Measurements from ENCODE around the gene HFE. TPM values are rescaled to one million over a fixed set of nuclear protein-coding genes. Genes with fewer than 3 reads are reported as not detected.
"Not testable (repeated sequence)": the region's sequence is repeated elsewhere in the genome, so short reads cannot be mapped to it uniquely, and the experiment has no call there.

The HFE gene
- polyA plus RNA-seq, 1 donor from 2014 or later: not detected

DNA sequence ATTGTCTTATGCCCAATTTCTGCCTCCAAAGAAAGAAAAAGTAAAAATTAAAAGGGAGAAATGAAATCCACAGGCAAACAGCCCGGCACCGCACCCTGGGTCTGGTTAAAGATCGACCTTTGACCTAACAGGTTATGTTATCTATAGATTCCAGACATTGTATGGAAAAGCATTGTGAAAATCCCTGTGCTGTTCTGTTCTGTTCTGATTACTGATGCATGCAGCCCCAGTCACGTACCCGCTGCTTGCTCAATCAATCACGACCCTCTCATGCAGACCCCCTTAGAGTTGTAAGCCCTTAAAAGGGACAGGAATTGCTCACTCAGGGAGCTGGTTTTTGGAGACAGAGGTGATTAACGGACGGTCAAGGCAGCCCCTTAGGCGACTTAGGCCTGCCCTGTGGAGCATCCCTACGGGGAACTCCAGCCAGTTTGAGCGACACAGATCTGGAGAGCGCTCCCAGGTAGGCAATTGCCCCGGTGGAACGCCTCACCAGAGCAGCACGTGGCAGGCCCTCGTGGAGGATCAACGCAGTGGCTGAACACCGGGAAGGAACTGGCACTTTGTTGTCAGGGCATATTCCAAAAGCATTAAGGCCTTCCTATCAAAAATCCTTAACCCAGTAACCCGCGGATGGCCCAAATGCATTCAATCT is 12.0 kb upstream of the HFE start (continued):
- no peak for TF ChIP-seq REST (IDR thresholded peaks at IDR 0.05; ENCODE audit: borderline replicate concordance)

- not testable (repeated sequence) for H3K9me2 ChIP-seq (ENCODE audit: insufficient read depth, low read length); H3K4me3 ChIP-seq (ENCODE audit: low read length); H3F3A ChIP-seq (ENCODE audit: insufficient read depth, low read length, poor library complexity, severe bottlenecking); H3K27me3 ChIP-seq (ENCODE audit: insufficient read depth, low read depth, low read length); H3K4me2 ChIP-seq (ENCODE audit: low read length); H3K36me3 ChIP-seq (ENCODE audit: insufficient read depth, low read length); H3K79me2 ChIP-seq (replicated peaks; ENCODE audit: insufficient read depth, low read length); H3K9me3 ChIP-seq (ENCODE audit: low read length); H4K20me1 ChIP-seq (ENCODE audit: insufficient read depth); H3K9ac ChIP-seq (ENCODE audit: low read length); H3K27ac ChIP-seq (ENCODE audit: low read length); H2AFZ ChIP-seq (ENCODE audit: low read depth, low read length)
Measured at GRCh38 chr6:26078066-26078465, 9.2 kb upstream of the HFE start.

GRCh38 chr6:26081096-26081495 is 6.1 kb upstream of the HFE start:
- not testable (repeated sequence) for H3K27me3 ChIP-seq (ENCODE audit: insufficient read depth, low read depth, low read length); H3K27ac ChIP-seq (ENCODE audit: low read length); H2AFZ ChIP-seq (ENCODE audit: low read depth, low read length); H4K20me1 ChIP-seq (ENCODE audit: insufficient read depth); H3K9me2 ChIP-seq (ENCODE audit: insufficient read depth, low read length); H3F3A ChIP-seq (ENCODE audit: insufficient read depth, low read length, poor library complexity, severe bottlenecking); H3K79me2 ChIP-seq (replicated peaks; ENCODE audit: insufficient read depth, low read length); H3K36me3 ChIP-seq (ENCODE audit: insufficient read depth, low read length); H3K4me2 ChIP-seq (ENCODE audit: low read length); H3K4me3 ChIP-seq (ENCODE audit: low read length); H3K9me3 ChIP-seq (ENCODE audit: low read length); H3K9ac ChIP-seq (ENCODE audit: low read length)

DNA sequence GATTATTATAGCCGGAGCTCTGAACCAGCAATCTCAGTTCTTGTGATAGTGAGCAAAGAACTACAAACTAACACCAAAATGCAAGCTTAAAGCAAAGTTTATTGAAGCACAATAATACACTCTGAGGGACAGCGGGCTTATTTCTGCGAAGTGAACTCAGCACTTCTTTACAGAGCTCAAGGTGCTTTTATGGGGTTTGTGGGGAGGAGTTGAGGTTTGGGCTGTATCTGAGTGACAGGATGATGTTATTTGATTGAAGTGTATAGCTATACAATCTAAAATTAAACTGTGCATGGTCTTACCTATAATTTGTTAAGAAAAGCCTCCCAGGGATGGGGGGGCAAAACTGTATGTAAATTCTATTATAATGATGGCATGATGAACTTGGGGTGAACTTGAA is 1.0 kb upstream of the HFE start:
- Histone ChIP-seq H3K36me3 (ENCODE audit: insufficient read depth, low read length) (no peaks in the 10 kb centered on the region), H3F3A (ENCODE audit: insufficient read depth, low read length, poor library complexity, severe bottlenecking) (no peaks in the 10 kb centered on the region), H3K4me2 (ENCODE audit: low read length) (no peak overlapping the region), H3K9ac (ENCODE audit: low read length) (no peak overlapping the region), H4K20me1 (ENCODE audit: insufficient read depth) (no peaks in the 10 kb centered on the region), H3K27me3 (ENCODE audit: insufficient read depth, low read depth, low read length) (no peaks in the 10 kb centered on the region), H3K79me2 (replicated peaks; ENCODE audit: insufficient read depth, low read length) (no peaks in the 10 kb centered on the region), H3K4me3 (ENCODE audit: low read length) (no peak overlapping the region), H3K9me2 (ENCODE audit: insufficient read depth, low read length) (no peaks in the 10 kb centered on the region), H3K9me3 (ENCODE audit: low read length) (no peaks in the 10 kb centered on the region), H2AFZ (ENCODE audit: low read depth, low read length) (no peak overlapping the region), H3K27ac (ENCODE audit: low read length) (no peak overlapping the region)
- TF ChIP-seq POLR2AphosphoS5 (IDR thresholded peaks at IDR 0.05) (no peak), REST (IDR thresholded peaks at IDR 0.05; ENCODE audit: borderline replicate concordance) (no peak), EP300 (conservative IDR thresholded peaks at IDR 0.05; ENCODE audit: poor library complexity, severe bottlenecking) (no peak), TAF1 (IDR thresholded peaks at IDR 0.05; ENCODE audit: low read depth) (no peak), CTCF (IDR thresholded peaks at IDR 0.05; ENCODE audit: poor library complexity, severe bottlenecking) (no peak), RAD21 (conservative IDR thresholded peaks at IDR 0.05) (no peak), SMC3 (conservative IDR thresholded peaks at IDR 0.05; ENCODE audit: poor library complexity) (no peak), MXI1 (conservative IDR thresholded peaks at IDR 0.05; ENCODE audit: poor library complexity, severe bottlenecking) (no peak), EZH2 (IDR thresholded peaks at IDR 0.05; ENCODE audit: borderline replicate concordance, insufficient read depth, low read length, poor library complexity, severe bottlenecking) (no peak)
